ENCODE measurements around the gene SLC34A1. TPM values are rescaled to one million over a fixed set of nuclear protein-coding genes. Genes with fewer than 3 reads are reported as not detected.

Gene SLC34A1
- total RNA-seq, 3 donors from 2014 or later = not detected

GRCh38 chr5:177361418-177362291 is 22.6 kb upstream of the SLC34A1 start:
- H3K4me1 Mint-ChIP-seq (ENCODE audit: low read depth) = peaks cover 81% of the 10 kb centered on the region
- H3K4me3 Mint-ChIP-seq = peak overlapping the region; percentile 73
- ATAC-seq = no peak
- peaks cover 4% of the 10 kb centered on the region for H3K36me3 Mint-ChIP-seq (ENCODE audit: insufficient read depth)
- no peaks in the 10 kb centered on the region for H3K9me3 Mint-ChIP-seq
- no peak for DNase-seq
- H3K27me3 Mint-ChIP-seq (ENCODE audit: low read depth) = no peaks in the 10 kb centered on the region

DNA sequence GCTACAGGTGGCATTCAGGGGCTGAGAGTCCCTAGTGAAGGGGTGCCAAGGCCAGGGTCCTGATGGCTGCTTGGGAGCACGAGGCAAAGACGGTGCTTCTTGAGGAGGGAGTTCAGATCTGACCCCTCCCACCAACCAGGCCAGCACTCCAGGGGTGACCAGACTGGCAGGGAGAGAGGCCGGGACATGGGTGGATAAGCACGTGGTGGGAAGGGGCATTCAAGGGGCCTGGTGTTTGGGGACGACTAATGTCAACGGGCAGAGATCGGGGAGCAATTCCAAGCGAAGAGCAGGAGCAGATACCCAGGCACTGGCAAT is 22.0 kb upstream of the SLC34A1 start:
- no peak for ATAC-seq
- no peak for DNase-seq
- no peaks in the 10 kb centered on the region for H3K9me3 Mint-ChIP-seq
- peaks cover 75% of the 10 kb centered on the region for H3K4me1 Mint-ChIP-seq (ENCODE audit: low read depth)
- peaks cover 4% of the 10 kb centered on the region for H3K36me3 Mint-ChIP-seq (ENCODE audit: insufficient read depth)
- peak overlapping the region; percentile 73 for H3K4me3 Mint-ChIP-seq
- H3K27me3 Mint-ChIP-seq (ENCODE audit: low read depth) = no peaks in the 10 kb centered on the region

DNA sequence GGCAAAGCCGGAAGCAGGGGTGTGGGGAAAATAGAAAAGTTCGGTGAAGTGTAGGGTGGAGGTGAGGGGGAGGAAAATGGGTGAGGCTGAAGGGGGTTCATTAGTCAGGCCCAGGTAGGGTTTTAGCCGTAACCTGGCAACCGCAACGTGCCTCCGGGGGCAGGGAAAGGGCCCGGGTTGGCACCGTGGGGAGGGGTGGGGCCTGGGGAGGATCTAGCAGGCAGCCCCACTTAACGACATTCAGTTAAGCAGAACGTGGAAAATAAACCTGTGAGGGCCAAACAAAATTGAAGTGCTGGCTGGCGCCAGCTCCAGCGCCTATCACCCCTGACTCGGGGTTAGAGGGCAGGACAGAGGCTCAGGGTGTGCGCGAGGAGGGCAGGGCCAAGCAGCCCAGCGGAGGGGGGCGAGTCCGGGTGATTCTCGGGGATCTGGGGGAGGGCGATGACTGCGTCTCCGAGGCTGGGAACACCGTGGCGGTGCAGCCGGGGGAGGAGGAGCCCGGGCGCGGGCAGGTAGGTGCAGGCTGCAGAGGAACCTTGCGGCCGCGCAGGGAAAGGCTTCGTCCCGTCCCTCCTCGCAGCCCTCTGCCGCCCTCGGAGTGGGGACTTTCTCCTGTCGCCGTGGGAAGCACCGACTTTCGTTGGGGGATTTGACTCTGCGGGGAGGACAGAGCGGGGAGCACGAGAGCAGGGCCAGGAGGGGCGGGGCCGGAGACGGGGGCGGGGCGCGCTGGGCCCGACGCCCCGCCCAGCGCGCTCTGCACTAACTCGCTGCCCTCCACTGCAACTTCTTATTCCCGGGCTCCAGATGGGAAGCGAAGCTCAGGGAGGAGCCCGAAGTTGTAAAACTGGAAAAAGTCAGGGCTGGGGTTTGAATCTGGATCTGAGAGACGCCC is 21.4 kb upstream of the SLC34A1 start:
- DNase-seq = peak; percentile 60
- Mint-ChIP-seq H3K27me3 (ENCODE audit: low read depth) (no peaks in the 10 kb centered on the region), H3K4me3 (peak overlapping the region; percentile 73), H3K36me3 (ENCODE audit: insufficient read depth) (peaks cover 4% of the 10 kb centered on the region), H3K9me3 (no peaks in the 10 kb centered on the region), H3K4me1 (ENCODE audit: low read depth) (peaks cover 70% of the 10 kb centered on the region)
- ATAC-seq = peak; percentile 64 to 68

DNA sequence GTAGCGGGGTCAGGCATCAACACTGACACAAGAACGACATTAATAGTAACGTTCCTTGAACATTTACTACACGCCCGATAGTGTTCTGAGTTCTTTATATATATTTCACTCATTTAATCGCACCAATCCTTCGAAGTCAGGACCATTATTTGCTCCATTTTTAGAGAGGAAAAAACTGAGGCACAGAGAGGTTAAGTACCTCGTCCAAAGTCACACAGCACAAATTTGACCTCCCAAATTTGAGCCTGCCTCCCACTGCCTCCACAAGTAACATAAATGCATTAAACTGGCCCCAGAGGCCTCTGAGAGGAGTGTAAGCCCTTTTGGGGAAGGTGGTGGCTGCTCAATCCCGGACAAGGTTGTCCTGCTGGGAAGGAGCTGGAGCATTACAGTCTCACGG is 20.7 kb upstream of the SLC34A1 start:
- H3K36me3 Mint-ChIP-seq (ENCODE audit: insufficient read depth) = peaks cover 9% of the 10 kb centered on the region
- DNase-seq = no peak
- no peaks in the 10 kb centered on the region for H3K27me3 Mint-ChIP-seq (ENCODE audit: low read depth)
- H3K4me3 Mint-ChIP-seq = peak overlapping the region; percentile 73
- H3K4me1 Mint-ChIP-seq (ENCODE audit: low read depth) = peaks cover 72% of the 10 kb centered on the region
- no peaks in the 10 kb centered on the region for H3K9me3 Mint-ChIP-seq
- no peak for ATAC-seq

GRCh38 chr5:177364159-177364962 is 19.9 kb upstream of the SLC34A1 start:
- Mint-ChIP-seq H3K36me3 (ENCODE audit: insufficient read depth) (peaks cover 15% of the 10 kb centered on the region), H3K9me3 (no peaks in the 10 kb centered on the region), H3K4me1 (ENCODE audit: low read depth) (peaks cover 72% of the 10 kb centered on the region), H3K4me3 (peak overlapping the region; percentile 62), H3K27me3 (ENCODE audit: low read depth) (no peaks in the 10 kb centered on the region)
- ATAC-seq = peak; percentile 51 to 55
- DNase-seq = no peak

GRCh38 chr5:177365845-177366527 is 18.2 kb upstream of the SLC34A1 start:
- Mint-ChIP-seq H3K4me3 (no peak overlapping the region), H3K27me3 (ENCODE audit: low read depth) (no peaks in the 10 kb centered on the region), H3K9me3 (no peaks in the 10 kb centered on the region), H3K36me3 (ENCODE audit: insufficient read depth) (peaks cover 11% of the 10 kb centered on the region), H3K4me1 (ENCODE audit: low read depth) (peaks cover 65% of the 10 kb centered on the region)
- DNase-seq = no peak
- no peak for ATAC-seq

- H3K4me1 Mint-ChIP-seq (ENCODE audit: low read depth) = peaks cover 64% of the 10 kb centered on the region
- H3K9me3 Mint-ChIP-seq = no peaks in the 10 kb centered on the region
- ATAC-seq (no peak), DNase-seq (no peak)
- H3K4me3 Mint-ChIP-seq = no peak overlapping the region
- H3K27me3 Mint-ChIP-seq (ENCODE audit: low read depth) = no peaks in the 10 kb centered on the region
- H3K36me3 Mint-ChIP-seq (ENCODE audit: insufficient read depth) = peaks cover 11% of the 10 kb centered on the region
These were observed 17.5 kb upstream of the SLC34A1 start for GRCh38 chr5:177366528-177367322.

DNA sequence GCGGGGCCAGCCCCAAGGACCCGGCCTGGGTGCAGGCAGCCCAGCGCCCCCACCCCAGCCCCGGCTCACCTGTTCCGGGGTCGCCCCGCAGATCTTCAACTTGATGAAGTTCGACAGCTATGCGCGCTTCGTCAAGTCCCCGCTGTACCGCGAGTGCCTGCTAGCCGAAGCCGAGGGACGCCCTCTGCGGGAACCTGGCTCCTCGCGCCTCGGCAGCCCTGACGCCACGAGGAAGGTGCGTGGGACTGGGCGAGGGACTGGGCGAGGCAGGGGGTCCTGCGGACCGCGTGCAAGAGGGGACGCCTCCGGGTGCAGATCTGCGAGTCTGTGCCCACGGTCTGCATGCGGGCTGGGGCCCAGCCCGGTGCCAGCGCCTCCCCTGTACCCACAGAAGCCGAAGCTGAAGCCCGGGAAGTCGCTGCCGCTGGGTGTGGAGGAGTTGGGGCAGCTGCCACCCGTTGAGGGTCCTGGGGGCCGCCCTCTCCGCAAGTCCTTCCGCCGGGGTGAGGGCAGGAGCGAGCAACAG is 16.8 kb upstream of the SLC34A1 start:
- H3K4me1 Mint-ChIP-seq (ENCODE audit: low read depth) = peaks cover 63% of the 10 kb centered on the region
- ATAC-seq (no peak), DNase-seq (no peak)
- no peaks in the 10 kb centered on the region for H3K9me3 Mint-ChIP-seq
- H3K36me3 Mint-ChIP-seq (ENCODE audit: insufficient read depth) = peaks cover 11% of the 10 kb centered on the region
- no peaks in the 10 kb centered on the region for H3K27me3 Mint-ChIP-seq (ENCODE audit: low read depth)
- no peak overlapping the region for H3K4me3 Mint-ChIP-seq

- Mint-ChIP-seq H3K4me1 (ENCODE audit: low read depth) (peaks cover 63% of the 10 kb centered on the region), H3K9me3 (no peaks in the 10 kb centered on the region), H3K36me3 (ENCODE audit: insufficient read depth) (peaks cover 12% of the 10 kb centered on the region), H3K4me3 (no peak overlapping the region), H3K27me3 (ENCODE audit: low read depth) (no peaks in the 10 kb centered on the region)
- ATAC-seq (no peak), DNase-seq (no peak)
These were observed 16.0 kb upstream of the SLC34A1 start for GRCh38 chr5:177367981-177368868.

GRCh38 chr5:177368869-177369644 is 15.2 kb upstream of the SLC34A1 start:
- Mint-ChIP-seq H3K36me3 (ENCODE audit: insufficient read depth) (peaks cover 12% of the 10 kb centered on the region), H3K27me3 (ENCODE audit: low read depth) (no peaks in the 10 kb centered on the region), H3K4me3 (no peak overlapping the region), H3K9me3 (no peaks in the 10 kb centered on the region), H3K4me1 (ENCODE audit: low read depth) (peaks cover 64% of the 10 kb centered on the region)
- DNase-seq = no peak
- no peak for ATAC-seq

DNA sequence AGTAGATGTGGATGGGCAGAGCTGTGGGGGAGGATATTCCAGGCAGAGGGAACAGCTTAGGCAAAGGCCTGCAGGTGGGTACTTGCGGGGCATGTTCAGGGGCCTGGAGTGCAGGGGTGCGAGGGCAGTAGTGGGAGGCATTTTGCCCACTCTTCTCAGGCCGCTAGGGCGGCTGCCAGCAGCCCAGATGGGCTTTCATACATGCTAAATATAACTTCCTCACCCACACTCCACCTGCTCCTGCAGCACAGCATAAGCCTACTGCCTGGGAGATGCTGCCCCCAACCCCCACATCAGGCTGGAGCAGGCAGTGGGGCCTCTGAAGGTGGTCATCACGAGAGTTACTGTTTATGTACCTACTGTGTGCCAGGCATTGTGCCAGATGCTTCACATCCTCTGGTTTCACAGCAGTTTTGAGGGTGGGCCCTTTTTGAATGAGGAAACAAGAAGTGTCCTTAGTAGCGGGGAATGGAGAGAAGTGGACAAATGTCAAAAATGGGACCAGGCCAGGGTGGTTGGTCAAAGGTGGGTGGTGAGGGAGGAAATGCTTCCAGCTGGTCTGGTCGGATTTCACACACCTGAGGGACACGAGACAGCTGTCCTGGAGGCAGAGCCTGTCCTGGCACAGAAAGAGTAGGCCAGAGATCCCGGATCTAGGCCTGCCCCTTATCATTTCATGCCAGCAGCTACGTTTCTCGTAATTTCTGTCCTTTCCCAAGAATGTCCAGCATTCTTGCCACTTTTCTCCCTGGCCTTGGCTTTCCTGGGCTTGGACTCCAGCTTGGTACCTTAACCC is 14.4 kb upstream of the SLC34A1 start:
- Mint-ChIP-seq H3K4me3 (no peak overlapping the region), H3K4me1 (ENCODE audit: low read depth) (peaks cover 62% of the 10 kb centered on the region), H3K36me3 (ENCODE audit: insufficient read depth) (peaks cover 12% of the 10 kb centered on the region), H3K9me3 (no peaks in the 10 kb centered on the region), H3K27me3 (ENCODE audit: low read depth) (no peaks in the 10 kb centered on the region)
- no peak for ATAC-seq
- no peak for DNase-seq
